GM21529 (cell line): ENCODE results near the gene CERCAM.

Experiments
- ATAC-seq: cut with Tn5 transposase; IDR thresholded peaks from one replicate; pipeline ENCODE4 v1.9.1; 2021; ENCODE audit not compliant: unreplicated experiment

The CERCAM gene, protein sequence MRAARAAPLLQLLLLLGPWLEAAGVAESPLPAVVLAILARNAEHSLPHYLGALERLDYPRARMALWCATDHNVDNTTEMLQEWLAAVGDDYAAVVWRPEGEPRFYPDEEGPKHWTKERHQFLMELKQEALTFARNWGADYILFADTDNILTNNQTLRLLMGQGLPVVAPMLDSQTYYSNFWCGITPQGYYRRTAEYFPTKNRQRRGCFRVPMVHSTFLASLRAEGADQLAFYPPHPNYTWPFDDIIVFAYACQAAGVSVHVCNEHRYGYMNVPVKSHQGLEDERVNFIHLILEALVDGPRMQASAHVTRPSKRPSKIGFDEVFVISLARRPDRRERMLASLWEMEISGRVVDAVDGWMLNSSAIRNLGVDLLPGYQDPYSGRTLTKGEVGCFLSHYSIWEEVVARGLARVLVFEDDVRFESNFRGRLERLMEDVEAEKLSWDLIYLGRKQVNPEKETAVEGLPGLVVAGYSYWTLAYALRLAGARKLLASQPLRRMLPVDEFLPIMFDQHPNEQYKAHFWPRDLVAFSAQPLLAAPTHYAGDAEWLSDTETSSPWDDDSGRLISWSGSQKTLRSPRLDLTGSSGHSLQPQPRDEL

DNA sequence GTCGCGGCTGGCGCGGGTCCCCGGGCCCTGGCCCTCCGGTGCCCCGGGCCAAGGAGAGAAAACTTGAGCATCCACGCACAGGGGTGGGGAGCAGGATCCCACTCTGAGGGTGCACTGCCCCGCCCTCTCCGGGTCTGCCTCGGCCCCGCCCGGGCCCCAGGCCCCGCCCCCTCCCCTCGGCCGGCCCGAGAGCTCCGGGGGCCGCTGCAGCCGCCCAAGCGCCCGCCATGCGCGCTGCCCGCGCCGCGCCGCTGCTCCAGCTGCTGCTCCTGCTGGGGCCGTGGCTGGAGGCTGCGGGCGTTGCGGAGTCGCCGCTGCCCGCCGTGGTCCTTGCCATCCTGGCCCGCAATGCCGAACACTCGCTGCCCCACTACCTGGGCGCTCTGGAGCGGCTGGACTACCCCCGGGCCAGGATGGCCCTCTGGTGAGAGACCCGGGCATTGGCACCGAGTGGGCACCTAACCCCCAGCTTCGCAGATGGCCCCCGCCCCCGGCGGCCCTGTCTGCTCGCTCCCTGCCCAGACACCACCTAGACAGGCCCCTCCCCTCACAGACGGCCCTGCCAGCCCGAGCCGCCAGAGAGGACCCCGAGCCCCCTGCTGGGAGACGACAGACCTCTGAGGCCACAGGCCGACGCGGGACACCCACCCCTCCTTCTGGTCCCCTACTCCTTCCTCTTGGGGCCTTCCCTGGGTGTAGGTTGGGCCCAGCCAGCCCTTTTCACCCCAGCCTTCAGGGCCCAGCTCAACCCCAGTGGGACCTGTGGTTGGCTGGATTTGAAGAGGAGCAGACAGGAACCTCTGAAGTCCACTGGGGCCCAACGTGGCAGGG is at the start of gene CERCAM:
CERCAM (plus strand) TSS at position 207 of the 831 bp plus-strand sequence; CDS start at position 228, 21 bp downstream.
- ATAC-seq: peak; percentile 73

DNA sequence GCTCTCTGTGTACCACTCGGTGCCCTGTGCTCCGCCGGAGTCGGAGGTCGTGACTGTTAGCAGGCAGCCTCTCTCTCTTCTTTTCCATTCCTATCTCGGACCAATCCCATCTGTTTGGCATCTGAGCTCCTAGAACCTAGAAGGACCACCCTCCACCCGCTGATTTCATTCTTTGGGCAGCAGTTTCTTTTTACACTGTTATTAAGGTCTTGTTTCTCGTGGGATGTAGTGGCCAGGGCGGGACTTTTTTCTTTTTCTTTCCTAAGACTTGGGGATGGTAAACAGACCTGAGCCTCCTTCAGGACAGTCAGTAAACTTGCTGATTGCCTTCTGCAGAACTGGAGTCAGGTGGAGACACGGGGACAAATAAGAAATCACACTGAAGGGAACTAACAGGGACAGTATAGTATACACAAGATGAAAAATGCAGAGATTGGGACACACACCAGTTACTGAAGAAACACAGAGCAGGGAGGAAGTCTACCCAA is 49.0 kb upstream of the CERCAM start:
- ATAC-seq: no peak

DNA sequence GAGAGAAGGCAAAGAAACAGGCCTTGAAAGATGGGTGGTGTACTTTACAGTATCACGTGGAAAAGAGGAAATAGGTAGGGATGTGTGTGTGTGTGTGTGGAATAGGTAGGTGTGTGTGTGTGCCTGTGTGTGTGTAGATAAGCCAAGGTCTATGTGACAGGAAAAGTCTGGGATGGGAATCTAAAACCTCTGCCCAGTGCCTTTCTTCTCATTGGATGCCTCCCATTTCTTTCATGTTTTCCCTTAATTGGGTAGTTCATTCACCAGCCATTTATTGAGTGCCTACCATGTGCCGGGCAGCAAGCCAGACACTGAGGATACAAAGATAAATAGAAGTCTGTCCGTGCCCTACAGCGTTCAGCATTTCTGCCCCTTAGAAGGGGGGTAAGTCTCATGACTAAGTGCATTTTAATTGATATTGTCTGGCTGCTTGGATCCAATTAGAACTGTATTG is 48.4 kb upstream of the CERCAM start:
- ATAC-seq: no peak

DNA sequence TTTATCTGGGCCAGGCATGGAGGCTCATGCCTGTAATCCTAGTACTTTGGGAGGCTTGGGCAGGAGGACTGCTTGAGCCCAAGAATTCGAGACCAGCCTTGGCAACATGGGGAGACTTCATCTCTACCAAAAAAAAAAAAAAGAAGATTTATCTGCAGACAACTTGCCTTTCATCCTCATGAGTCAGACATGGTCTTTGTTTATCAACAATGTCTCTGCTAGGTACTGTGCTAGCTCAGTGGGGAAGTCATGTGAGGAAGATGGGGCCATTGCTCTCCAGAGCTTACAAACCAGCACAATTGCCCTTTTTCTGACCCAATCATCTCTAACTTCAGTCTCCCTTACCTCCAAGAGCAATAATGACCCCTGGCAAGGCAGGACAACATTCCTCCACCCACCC is 47.9 kb upstream of the CERCAM start:
- no peak for ATAC-seq

DNA sequence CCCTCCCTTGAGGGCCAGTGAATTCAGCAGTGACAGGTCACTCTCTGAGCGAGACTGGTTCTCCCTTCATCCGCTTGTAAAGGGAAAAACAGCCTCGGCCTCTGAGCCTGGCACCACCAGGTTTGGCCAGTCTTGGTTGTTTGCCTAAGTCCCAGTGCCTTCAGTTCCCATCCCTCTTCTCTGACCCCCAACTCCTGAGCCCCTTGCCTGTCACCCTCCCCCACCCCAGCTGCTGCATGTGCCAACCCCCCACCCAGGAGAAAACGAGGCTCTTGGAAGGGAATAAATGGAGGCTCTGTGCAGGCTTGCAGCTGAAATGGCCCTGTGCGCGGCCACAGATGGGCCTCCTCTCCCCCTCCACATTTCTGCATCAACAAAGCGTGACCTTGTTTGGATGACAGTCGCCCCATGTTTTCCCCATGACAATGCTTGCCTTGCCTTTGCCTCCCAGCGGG is 46.4 kb upstream of the CERCAM start:
- ATAC-seq: no peak

DNA sequence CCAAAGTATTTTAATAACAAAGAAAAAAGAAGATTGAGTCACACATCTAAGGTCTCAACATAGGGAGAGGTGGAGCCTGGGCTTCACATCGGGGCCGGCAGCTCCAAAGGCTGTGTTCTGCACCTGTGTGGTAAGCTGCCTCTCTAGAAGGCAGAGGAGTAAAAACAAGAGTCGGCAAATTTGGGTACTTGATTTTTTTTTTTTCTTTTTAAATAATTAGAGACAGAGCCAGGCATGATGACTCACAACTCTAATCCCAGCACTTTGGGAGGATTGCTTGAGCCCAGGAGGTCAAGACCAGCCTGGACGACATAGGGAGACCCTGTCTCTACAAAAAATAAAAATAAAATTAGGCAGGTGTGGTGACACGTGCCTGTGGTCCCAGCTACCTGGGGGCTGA is 44.8 kb upstream of the CERCAM start:
- ATAC-seq: no peak

DNA sequence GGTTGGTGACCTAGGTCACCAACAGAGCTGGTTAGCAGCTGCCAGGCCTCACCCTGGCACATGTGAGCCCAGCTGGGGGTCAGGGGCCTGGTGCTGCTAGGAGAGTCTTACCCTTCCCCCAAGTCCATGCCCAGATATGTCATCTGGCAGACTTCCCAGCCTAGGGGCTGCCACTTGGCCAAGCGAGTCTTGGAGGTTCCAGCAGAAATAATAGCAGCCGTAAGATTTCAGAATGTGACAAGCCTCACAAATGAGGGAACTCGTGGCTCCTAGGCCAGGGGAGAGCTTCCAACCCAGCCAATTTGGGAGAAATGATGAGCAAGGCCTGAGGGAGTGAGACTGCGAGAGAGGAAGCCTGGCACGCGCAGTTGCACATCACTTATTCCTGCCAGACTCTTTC is 38.4 kb upstream of the CERCAM start:
- no peak for ATAC-seq

DNA sequence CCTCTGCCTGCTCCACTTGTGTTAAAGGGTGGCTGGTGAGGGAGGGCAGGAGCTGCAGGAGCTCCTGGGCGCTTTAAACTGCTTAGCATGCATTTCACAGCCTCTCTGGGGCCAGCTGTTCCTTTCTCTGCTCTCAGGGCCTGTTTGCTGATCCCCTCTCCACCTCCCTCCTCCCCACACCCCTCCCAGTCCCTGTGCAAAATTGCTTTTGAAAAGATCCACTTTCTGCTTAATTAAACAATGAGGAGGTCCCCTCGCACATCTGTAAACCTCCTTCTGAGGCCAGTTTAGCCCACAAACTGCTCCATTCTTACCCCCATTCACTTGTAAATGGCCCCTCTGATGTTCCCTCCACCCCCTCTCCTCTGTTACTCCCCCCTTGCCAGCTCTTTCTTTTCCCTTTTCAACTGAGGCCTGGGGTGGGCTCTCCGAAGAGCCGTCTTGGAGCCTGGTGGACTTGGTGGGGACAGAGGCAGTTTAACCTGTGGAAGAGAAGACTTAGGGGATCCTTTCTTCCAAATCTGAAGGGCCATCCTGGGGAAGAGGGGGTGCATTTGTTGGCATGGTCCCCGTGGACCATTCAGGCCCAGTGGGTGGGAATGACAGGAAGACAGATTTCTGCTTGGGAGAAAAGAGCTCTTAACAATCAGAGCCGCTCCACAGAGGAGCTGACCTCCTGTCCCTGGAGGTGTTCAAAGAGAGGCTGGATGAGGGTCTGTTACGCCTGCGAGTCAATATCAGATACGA is 37.5 kb upstream of the CERCAM start:
- ATAC-seq: no peak

DNA sequence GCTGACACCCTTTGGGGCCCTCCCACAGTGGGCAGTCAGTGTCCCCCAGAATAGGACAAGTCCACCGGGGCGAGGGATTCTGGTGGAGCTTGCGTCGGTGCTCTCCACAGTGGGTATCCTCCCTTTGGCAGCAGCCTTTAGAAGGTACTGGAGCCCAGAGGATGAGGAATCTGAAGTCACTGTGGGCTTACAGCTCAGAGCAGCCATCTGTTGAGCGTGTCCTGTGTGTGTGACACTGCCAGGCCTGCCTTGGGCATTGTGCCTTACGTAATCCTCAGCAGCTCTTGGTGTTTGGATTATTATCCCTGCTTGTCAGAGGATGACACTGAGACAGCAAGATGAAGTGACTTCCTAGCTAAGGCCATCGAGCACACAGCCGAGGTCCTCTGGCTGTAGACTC is 36.9 kb upstream of the CERCAM start:
- ATAC-seq: no peak

DNA sequence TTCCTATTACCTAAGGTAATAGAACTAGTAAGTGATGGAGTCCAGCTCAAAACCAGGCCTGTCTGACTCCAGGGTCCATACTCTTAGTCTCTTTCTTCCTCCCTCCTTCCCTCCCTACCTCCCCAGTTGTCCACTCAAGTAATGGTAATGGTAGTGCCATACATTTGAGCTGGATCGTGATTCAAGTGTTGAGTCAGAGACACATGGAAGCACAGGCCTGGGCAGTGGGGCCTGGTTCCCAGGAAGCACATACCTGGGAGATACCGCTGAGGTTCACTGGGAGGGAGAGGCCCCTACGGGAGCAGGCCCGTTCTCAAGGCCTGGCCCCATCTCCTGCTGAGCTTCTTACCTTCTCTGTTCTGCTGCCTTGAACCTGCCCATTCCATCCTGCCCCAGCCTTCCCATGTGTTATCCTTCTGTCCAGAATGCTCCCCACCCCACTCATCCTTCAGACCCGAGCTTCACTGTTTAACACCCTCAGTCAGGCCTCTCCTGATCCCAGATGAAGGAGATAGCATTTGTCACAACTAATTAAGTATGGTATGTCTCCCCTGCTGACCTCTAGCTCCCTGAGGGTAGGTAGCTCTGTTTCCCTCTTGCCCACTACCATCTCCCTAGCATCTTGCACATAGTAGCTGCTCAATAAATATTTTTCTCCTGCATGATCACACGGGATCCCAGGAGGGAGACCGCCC is 35.7 kb upstream of the CERCAM start:
- ATAC-seq: no peak

DNA sequence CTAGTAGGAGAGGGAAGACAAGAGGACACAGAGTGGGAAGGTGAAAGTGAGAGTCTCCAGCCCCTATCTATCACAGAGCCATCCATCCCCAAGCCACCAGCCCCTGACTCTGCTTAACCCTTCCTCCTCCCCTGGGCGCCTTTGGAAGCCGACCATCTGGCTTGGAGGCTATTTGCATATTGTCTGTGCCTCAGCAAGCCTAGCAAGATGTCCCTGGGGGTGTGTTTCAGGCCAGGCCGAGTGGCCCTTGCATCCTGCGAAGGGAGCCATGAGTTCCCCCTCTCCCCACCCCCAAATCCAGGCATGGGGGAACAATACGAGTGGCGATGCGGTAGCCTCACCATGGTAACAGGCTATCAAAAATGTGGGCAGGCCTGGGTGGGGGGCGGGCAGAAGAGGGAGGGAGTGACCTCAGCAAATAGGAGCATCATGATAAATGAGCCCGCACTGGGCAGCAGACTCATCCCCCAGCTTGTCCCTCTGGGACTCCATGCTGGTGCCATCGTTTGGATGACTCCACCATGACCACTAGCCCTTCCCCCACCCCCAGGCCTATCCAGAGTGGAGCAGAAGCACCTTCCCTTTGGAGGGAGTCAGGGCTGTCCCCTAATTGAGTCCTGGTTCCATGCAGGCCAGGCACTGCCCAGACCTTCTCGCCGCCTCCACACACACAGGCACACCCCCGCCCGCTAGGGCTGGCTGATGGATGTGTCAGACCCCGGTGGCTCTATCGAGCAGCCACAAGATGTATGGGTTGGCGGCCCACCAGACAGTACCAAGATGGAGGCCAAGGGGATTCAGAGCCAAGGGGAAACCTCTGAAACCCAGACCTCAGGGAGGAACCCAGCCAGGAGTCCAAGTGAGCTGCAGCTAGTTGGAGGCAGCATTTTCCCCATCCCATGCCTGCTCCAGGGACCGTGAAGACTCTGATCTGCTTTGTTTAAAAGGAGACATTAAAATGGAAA is 34.9 kb upstream of the CERCAM start:
- ATAC-seq: no peak

DNA sequence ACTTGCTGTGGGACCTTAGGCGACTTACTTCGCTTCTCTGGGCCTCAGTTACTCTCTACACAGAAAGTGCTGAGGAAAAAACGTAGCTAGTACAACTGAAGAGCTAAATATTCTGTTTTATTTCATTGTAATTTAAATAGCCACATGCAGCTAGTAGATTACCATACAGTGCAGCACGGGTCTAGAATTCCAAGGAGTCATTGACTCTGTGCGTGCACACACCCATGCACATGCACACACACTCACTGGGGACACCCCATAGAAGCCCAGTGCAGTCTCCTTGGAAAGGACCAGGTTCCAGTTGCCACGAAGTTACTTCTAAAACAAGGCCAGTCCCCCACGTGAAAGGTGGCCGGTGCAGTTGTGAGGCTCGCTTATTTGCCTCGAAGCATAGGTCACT is 32.5 kb upstream of the CERCAM start:
- no peak for ATAC-seq

DNA sequence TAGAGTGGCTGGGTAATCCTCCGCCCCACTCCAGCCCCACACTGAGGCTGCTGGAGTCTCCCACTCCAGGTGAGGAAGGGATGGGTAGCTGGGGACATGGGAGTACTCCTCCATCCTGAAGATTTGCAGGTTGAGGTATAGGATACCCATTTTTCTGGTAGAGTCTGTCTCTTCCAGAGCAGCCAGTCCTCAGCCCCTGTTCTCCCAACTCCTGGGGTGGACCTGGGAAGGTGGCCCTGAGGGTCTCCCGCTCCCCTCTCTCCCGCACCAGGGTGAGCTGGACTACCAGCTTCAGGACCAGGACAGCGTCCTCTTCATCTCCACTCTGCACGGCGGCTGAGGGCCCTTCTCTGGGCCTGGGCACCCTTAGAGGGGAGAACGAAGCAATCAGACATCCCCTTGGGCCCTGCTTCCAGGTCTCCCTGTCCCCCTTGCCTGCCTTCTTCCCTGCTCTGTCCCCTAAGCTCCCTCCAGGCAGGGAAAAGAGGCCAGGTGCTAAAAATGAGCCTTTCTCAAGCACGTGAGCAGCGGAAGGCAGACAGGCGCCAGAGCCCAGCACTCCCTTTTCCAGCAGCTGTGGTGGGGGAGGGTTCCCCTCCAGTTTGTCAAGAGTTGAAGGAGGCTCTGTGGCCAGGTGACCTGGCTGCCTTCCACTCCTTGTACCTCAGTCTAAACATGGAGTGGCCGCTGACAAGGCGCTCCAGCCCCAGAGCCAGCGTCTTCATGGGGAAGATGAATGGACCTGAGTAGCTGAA is 31.1 kb upstream of the CERCAM start:
- ATAC-seq: no peak

DNA sequence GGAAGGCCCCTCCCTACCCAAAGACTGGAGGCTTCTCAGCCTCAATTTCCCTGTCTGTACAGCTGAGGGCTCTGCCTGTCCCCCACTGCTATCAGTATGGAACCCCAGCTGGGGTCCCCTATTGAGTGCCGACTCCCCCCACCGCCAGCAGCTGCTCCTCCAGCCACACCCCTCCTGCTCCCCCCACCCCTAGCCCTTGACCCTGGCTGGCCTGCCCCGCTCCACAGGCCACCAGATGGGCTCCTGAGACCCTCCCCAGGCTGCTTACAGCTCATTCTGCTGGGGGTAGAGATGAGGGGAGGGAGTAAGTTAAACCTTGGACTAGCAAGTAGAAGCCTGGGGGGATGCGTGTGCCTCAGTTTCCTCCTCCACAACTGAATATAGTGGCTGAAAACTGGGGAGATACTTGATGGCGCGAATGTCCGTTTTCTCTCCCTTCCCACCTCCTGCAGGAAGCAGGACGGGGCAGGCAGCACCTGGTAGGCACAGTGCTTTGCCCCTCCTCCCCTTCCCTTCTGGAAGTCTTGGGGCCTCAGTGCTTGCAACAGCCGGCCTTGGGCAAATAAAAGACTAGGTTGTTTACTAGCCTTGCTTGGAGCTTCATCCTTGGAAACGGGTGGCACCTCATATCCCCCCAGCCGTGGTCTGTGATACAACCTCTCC is 30.4 kb upstream of the CERCAM start:
- no peak for ATAC-seq

DNA sequence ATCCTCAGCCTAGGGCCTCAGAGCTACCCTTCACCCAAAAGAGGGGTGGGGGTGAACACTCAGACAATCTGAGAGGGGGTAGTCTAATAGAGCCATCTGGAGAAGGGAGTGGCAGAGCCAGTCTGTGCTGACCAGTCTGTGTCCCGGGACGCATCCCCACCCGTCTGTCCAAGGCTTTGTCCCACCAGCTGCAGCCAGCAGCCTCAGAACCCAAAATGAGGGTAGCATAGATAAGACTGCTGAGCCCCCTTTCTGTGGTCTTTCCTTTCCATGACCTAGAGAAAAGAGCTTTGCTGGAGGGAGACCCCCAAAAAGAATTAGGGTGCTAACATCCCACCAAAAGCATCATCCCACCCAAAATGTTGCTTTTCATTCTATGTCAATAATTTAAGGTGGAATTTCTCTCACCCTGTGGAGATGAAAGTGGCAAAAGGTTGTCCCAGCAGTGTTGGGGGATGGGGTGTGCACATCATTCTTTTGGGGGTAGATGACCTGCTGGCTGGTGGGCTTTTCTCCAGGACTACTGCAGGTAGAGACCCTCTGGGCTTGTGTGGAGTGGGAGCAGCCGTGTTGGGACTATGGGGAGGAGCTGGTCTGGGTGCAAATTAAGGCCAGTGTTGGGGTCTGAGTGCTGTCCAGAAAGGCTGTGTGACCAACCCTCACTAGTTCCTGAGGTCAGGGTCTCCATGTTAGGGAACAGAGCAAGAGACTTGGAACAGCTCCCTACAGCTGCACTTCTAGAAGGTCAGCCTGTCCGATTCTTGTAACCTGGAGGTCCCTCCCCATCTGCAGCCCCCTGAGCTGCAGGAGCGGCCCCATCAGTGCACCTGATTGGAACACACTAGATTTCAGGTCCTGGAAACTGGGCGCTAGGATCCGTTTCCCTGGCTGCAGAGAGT is 29.6 kb upstream of the CERCAM start:
- no peak for ATAC-seq

DNA sequence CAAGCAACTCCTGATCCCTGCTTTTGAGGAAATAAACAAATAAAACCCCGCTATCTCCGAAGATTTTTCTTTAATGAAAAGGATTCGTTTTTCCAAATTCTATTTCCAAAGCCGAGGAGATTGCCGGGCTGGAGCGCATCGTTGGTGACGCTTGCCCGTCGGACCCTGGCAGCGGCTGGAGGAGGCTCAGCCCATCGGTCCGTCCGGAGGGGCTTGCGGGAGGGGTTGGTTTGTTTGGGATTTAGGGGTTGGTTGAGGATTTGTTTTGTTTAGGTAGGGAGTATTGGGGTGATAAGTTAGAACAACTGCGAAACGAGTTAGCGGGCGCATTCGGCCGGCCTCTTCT is 28.7 kb upstream of the CERCAM start:
- ATAC-seq: no peak
